GM19467 (cell line): ENCODE data around the gene SCCPDH.
"Not testable (repeated sequence)": the region's sequence is repeated elsewhere in the genome, so short reads cannot be mapped to it uniquely, and the experiment has no call there.

Experiments
- ATAC-seq: cut with Tn5 transposase; IDR thresholded peaks from one replicate; pipeline ENCODE4 v1.9.1; 2021; ENCODE audit warnings: mild to moderate bottlenecking, moderate library complexity; ENCODE audit not compliant: unreplicated experiment

The SCCPDH gene

GRCh38 chr1:246724016-246724730 is at the start of gene SCCPDH:
TSS of gene SCCPDH (plus strand) at chr1:246724409. CDS start at chr1:246724423, 14 bp downstream.
- peak; percentile 96 for ATAC-seq

GRCh38 chr1:246677842-246678241 is 46.4 kb upstream of the SCCPDH start:
- ATAC-seq, result no peak

GRCh38 chr1:246678816-246679793 is 45.1 kb upstream of the SCCPDH start:
- ATAC-seq, result no peak

- no peak for ATAC-seq
Observed at GRCh38 chr1:246679794-246680177, 44.4 kb upstream of the SCCPDH start.

GRCh38 chr1:246680190-246680589 is 44.0 kb upstream of the SCCPDH start:
- ATAC-seq, result no peak

GRCh38 chr1:246680696-246681130 is 43.5 kb upstream of the SCCPDH start:
- ATAC-seq, result no peak

- no peak for ATAC-seq
Observed at GRCh38 chr1:246681900-246682895, 42.0 kb upstream of the SCCPDH start.

- ATAC-seq, result no peak
Observed at GRCh38 chr1:246683521-246683920, 40.7 kb upstream of the SCCPDH start.

GRCh38 chr1:246687002-246687401 is 37.2 kb upstream of the SCCPDH start:
- no peak for ATAC-seq

GRCh38 chr1:246689409-246690008 is 34.7 kb upstream of the SCCPDH start:
- peak; percentile 97 for ATAC-seq

GRCh38 chr1:246690100-246690499 is 34.1 kb upstream of the SCCPDH start:
- ATAC-seq, result no peak

- no peak for ATAC-seq
Observed at GRCh38 chr1:246691622-246692495, 32.4 kb upstream of the SCCPDH start.

- not testable (repeated sequence) for ATAC-seq
Observed at GRCh38 chr1:246694213-246694895, 29.9 kb upstream of the SCCPDH start.

GRCh38 chr1:246695136-246695535 is 29.1 kb upstream of the SCCPDH start:
- no peak for ATAC-seq

GRCh38 chr1:246695666-246696065 is 28.5 kb upstream of the SCCPDH start:
- ATAC-seq, result no peak

GRCh38 chr1:246698466-246699094 is 25.6 kb upstream of the SCCPDH start:
- ATAC-seq, result no peak

GRCh38 chr1:246699095-246699735 is 25.0 kb upstream of the SCCPDH start:
- peak; percentile 99 for ATAC-seq

- ATAC-seq, result no peak
Observed at GRCh38 chr1:246703581-246703980, 20.6 kb upstream of the SCCPDH start.
